Measurements from ENCODE around the gene RNF44. TPM values are rescaled to one million over a fixed set of nuclear protein-coding genes. Genes with fewer than 3 reads are reported as not detected.

RNF44 gene
- total RNA-seq, 6 experiments from 2014 or later = 10.6 to 13.4 (median 11.3) TPM

GRCh38 chr5:176545388-176545736 is 8.2 kb upstream of the RNF44 start:
- H3K27me3 Mint-ChIP-seq (ENCODE audit: insufficient read depth) = peaks cover 13% of the 10 kb centered on the region; the same call in 1 of the 2 replicates
- no peak for TF ChIP-seq CTCF (IDR thresholded peaks at IDR 0.05)
- H3K27ac Mint-ChIP-seq = no peak overlapping the region
- H3K36me3 Mint-ChIP-seq (ENCODE audit: low read depth) = no peaks in the 10 kb centered on the region
- H3K9me3 Mint-ChIP-seq = no peaks in the 10 kb centered on the region
- peaks cover 8% of the 10 kb centered on the region for H3K4me1 Mint-ChIP-seq (ENCODE audit: low read depth)
- DNase-seq = no peak
- no peak overlapping the region for H3K4me3 Mint-ChIP-seq

GRCh38 chr5:176543428-176544182 is 6.4 kb upstream of the RNF44 start:
- no peak for DNase-seq
- H3K4me3 Mint-ChIP-seq = peak overlapping the region; percentile 87
- H3K27ac Mint-ChIP-seq = 0 out of 2 replicates have a peak overlapping the region, but pooled peaks have one; percentile 21
- peaks cover 14% of the 10 kb centered on the region for H3K4me1 Mint-ChIP-seq (ENCODE audit: low read depth)
- no peak for TF ChIP-seq CTCF (IDR thresholded peaks at IDR 0.05)
- no peaks in the 10 kb centered on the region for H3K9me3 Mint-ChIP-seq
- no peaks in the 10 kb centered on the region for H3K36me3 Mint-ChIP-seq (ENCODE audit: low read depth)
- H3K27me3 Mint-ChIP-seq (ENCODE audit: insufficient read depth) = peaks cover 13% of the 10 kb centered on the region

- Mint-ChIP-seq H3K4me3 (peak overlapping the region; percentile 57), H3K27ac (no peak overlapping the region), H3K9me3 (no peaks in the 10 kb centered on the region), H3K4me1 (ENCODE audit: low read depth) (peaks cover 21% of the 10 kb centered on the region), H3K27me3 (ENCODE audit: insufficient read depth) (peaks cover 9% of the 10 kb centered on the region), H3K36me3 (ENCODE audit: low read depth) (no peaks in the 10 kb centered on the region)
- TF ChIP-seq CTCF (IDR thresholded peaks at IDR 0.05) = peak; percentile 17; the same call in 1 of the 2 replicates
- DNase-seq = no peak
These were observed 5.6 kb upstream of the RNF44 start for GRCh38 chr5:176542596-176543427.

- Mint-ChIP-seq H3K27ac (no peak overlapping the region), H3K27me3 (ENCODE audit: insufficient read depth) (peaks cover 8% of the 10 kb centered on the region), H3K4me1 (ENCODE audit: low read depth) (peaks cover 21% of the 10 kb centered on the region), H3K9me3 (no peaks in the 10 kb centered on the region), H3K4me3 (peak overlapping the region; percentile 57), H3K36me3 (ENCODE audit: low read depth) (no peaks in the 10 kb centered on the region)
- no peak for DNase-seq
- TF ChIP-seq CTCF (IDR thresholded peaks at IDR 0.05) = no peak
These were observed 5.0 kb upstream of the RNF44 start for GRCh38 chr5:176542135-176542595.

GRCh38 chr5:176541338-176542134 is 4.3 kb upstream of the RNF44 start:
- no peaks in the 10 kb centered on the region for H3K9me3 Mint-ChIP-seq
- peak overlapping the region; percentile 57 for H3K4me3 Mint-ChIP-seq
- no peak overlapping the region; the same call in 1 of the 2 replicates for H3K27ac Mint-ChIP-seq
- no peak for DNase-seq
- peaks cover 8% of the 10 kb centered on the region for H3K27me3 Mint-ChIP-seq (ENCODE audit: insufficient read depth)
- H3K4me1 Mint-ChIP-seq (ENCODE audit: low read depth) = peaks cover 21% of the 10 kb centered on the region
- no peak for TF ChIP-seq CTCF (IDR thresholded peaks at IDR 0.05)
- no peaks in the 10 kb centered on the region for H3K36me3 Mint-ChIP-seq (ENCODE audit: low read depth)

Measured in HFFc6 (cell line).